ENCODE measurements around the gene VWF. TPM values are rescaled to one million over a fixed set of nuclear protein-coding genes. Genes with fewer than 3 reads are reported as not detected.

Gene VWF
- total RNA-seq, 2 donors from 2014 or later = 248 to 476 TPM

GRCh38 chr12:6047249-6048237, 76.9 kb downstream of the VWF start:
- no peak for DNase-seq
- Mint-ChIP-seq H3K9me3 (no peaks in the 10 kb centered on the region), H3K4me1 (no peaks in the 10 kb centered on the region), H3K4me3 (no peak overlapping the region), H3K36me3 (ENCODE audit: low read depth) (peaks cover 85% of the 10 kb centered on the region), H3K27me3 (ENCODE audit: insufficient read depth) (no peaks in the 10 kb centered on the region), H3K27ac (no peak overlapping the region)
- H3K36me3 ChIP-seq (ENCODE audit: control insufficient read depth, insufficient read depth, low read length) = peaks cover 53% of the 10 kb centered on the region
- H3K9ac ChIP-seq (ENCODE audit: extremely low read depth, low read length, poor library complexity, severe bottlenecking) = no peak overlapping the region
- no peaks in the 10 kb centered on the region for H3K9me3 ChIP-seq (ENCODE audit: control insufficient read depth, low read length)
- 82 to 86% methylated on average over 12 to 13 of the region's 13 CpGs for WGBS, 2 experiments (ENCODE audit: insufficient coverage in 1 of 2, insufficient read length in 1 of 2)
- no peak for TF ChIP-seq CTCF (conservative IDR thresholded peaks at IDR 0.05)
- no peaks in the 10 kb centered on the region for H3K4me1 ChIP-seq (ENCODE audit: control insufficient read depth, insufficient read depth, low read length)
- H3K27me3 ChIP-seq (ENCODE audit: control insufficient read depth, insufficient read depth, low read length, poor library complexity, severe bottlenecking) = no peaks in the 10 kb centered on the region
- H3K4me3 ChIP-seq (ENCODE audit: low read length) = no peak overlapping the region
- H3K27ac ChIP-seq (ENCODE audit: low read depth, low read length) = no peak overlapping the region

GRCh38 chr12:6046511-6047180, 77.8 kb downstream of the VWF start:
- no peak for TF ChIP-seq CTCF (conservative IDR thresholded peaks at IDR 0.05)
- H3K9me3 ChIP-seq (ENCODE audit: control insufficient read depth, low read length) = no peaks in the 10 kb centered on the region
- H3K27me3 ChIP-seq (ENCODE audit: control insufficient read depth, insufficient read depth, low read length, poor library complexity, severe bottlenecking) = no peaks in the 10 kb centered on the region
- 92 to 93% methylated on average over 8 to 17 of the region's 17 CpGs for WGBS, 2 experiments (ENCODE audit: insufficient coverage in 1 of 2, insufficient read length in 1 of 2)
- no peaks in the 10 kb centered on the region for H3K4me1 ChIP-seq (ENCODE audit: control insufficient read depth, insufficient read depth, low read length)
- Mint-ChIP-seq H3K4me3 (no peak overlapping the region), H3K36me3 (ENCODE audit: low read depth) (peaks cover 87% of the 10 kb centered on the region), H3K27ac (no peak overlapping the region), H3K9me3 (no peaks in the 10 kb centered on the region), H3K27me3 (ENCODE audit: insufficient read depth) (no peaks in the 10 kb centered on the region), H3K4me1 (no peaks in the 10 kb centered on the region)
- H3K36me3 ChIP-seq (ENCODE audit: control insufficient read depth, insufficient read depth, low read length) = peaks cover 53% of the 10 kb centered on the region
- no peak overlapping the region for H3K4me3 ChIP-seq (ENCODE audit: low read length)
- no peak overlapping the region for H3K9ac ChIP-seq (ENCODE audit: extremely low read depth, low read length, poor library complexity, severe bottlenecking)
- no peak for DNase-seq
- no peak overlapping the region for H3K27ac ChIP-seq (ENCODE audit: low read depth, low read length)

- Mint-ChIP-seq H3K36me3 (ENCODE audit: low read depth) (peaks cover 79% of the 10 kb centered on the region), H3K4me1 (no peaks in the 10 kb centered on the region), H3K27ac (no peak overlapping the region), H3K9me3 (no peaks in the 10 kb centered on the region), H3K4me3 (no peak overlapping the region), H3K27me3 (ENCODE audit: insufficient read depth) (no peaks in the 10 kb centered on the region)
- TF ChIP-seq CTCF (conservative IDR thresholded peaks at IDR 0.05) = no peak
- no peak overlapping the region for H3K4me3 ChIP-seq (ENCODE audit: low read length)
- no peak overlapping the region for H3K9ac ChIP-seq (ENCODE audit: extremely low read depth, low read length, poor library complexity, severe bottlenecking)
- 92 to 96% methylated on average over 4 to 6 of the region's 6 CpGs for WGBS, 2 experiments (ENCODE audit: insufficient coverage in 1 of 2, insufficient read length in 1 of 2)
- DNase-seq = no peak
- H3K4me1 ChIP-seq (ENCODE audit: control insufficient read depth, insufficient read depth, low read length) = no peaks in the 10 kb centered on the region
- H3K27me3 ChIP-seq (ENCODE audit: control insufficient read depth, insufficient read depth, low read length, poor library complexity, severe bottlenecking) = no peaks in the 10 kb centered on the region
- H3K36me3 ChIP-seq (ENCODE audit: control insufficient read depth, insufficient read depth, low read length) = peaks cover 51% of the 10 kb centered on the region
- no peaks in the 10 kb centered on the region for H3K9me3 ChIP-seq (ENCODE audit: control insufficient read depth, low read length)
- H3K27ac ChIP-seq (ENCODE audit: low read depth, low read length) = no peak overlapping the region
These were observed 79.0 kb downstream of the VWF start for GRCh38 chr12:6045438-6045837.
